Activated CD4-positive, CD25-positive, alpha-beta regulatory T cell treated with anti-CD3 and anti-CD28 coated beads, Interleukin-2, amount 50 U/mL, for 72 hours (primary cell): ENCODE results near the gene ATAD3C.
"Not testable (repeated sequence)": the region's sequence is repeated elsewhere in the genome, so short reads cannot be mapped to it uniquely, and the experiment has no call there.

Experiments
- DNase-seq: peaks from one replicate; pipeline ENCODE4 v3.0.0; 2021

ATAD3C gene

DNA sequence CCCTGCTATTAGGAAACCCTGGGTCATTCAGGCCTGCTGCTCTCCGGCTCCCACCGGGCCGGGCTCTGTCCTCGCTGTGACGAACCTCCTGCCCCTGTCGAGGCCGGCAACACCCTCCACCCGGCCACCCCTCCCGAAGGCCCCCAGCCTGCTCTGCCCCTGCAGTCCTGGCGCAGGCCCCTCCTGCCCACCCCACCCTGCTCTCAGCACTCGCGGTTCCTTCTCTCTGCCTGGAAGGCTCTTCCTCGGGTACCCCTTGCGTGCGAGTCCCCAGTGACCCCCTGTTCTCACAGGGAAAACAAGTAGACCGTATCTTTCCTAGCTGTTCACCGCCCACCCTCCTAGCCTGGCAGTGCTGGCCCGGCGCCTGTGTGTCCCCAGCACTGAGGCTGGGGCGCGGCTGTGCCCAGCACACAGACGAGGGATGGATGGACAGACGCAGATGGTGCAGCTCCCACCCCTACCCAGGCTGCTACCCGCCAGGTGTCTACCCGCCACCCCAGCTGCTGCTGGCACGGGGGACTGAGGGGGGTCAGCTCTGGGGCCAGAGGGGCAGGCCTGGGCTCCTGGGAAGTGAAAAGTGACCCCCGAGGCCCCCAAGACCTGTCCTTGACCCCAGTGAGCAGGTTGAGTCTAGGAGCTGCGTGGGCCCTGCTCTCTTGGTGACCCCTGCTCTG, 17.1 kb upstream of the ATAD3C start:
- DNase-seq = no peak

DNA sequence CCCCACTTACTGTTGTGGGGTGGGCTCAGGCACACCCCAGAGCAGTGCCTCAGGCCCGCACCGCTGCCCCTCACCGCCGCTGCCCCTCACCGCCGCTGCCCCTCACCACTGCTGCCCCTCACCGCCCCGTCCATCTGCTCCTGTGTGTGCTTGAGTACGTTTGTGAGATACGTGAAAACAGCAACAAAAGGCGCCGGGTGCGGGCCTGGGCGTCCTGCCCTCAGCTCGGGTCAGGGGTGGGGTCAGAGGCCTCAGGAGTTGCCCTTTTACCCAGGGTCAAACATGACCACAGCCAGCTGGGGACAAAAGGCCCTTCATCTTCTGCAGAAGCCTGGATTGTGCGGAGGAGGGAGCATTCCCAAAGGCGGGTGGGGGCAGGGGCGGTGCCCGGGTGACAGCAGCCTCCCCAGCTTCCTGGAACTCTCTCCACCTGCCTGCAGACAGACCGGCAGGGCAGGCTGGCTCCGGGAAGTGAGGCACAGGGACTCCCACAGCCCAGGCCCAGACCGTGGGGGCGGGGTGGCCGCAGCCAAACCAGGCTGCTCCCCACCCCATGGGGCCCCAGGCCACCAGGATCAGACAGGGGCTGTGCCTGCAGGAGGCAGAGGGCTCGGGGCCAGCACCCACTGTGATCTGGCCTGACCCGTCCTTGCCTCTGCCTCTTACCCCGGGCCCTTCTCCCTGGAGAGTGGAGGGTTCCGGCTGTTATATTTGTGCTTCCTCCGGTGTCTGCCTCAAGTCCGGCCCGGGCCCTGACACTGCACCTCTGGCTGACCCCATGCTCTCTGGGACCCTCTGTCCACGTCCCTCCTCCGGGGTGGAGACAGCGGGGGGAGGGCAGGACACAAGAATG, 16.3 kb upstream of the ATAD3C start:
- peak; percentile 28 for DNase-seq

DNA sequence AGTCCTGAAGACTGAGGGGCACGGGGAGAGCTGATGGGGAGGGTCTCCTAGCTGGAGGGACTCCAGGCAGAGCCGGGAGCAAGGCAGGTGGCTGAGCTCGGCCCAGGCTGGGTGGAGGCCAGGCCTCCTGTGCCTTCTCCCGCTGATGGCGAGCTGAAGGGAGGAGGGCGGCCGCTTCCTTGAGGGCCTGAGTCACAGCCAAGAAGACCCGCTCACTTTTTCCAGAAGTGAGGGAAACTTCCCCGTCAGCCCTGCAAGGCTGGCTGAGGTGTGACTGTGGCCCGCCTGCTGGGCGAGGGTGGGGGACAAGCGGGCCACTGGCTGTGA, 15.7 kb upstream of the ATAD3C start:
- peak; percentile 28 for DNase-seq

DNA sequence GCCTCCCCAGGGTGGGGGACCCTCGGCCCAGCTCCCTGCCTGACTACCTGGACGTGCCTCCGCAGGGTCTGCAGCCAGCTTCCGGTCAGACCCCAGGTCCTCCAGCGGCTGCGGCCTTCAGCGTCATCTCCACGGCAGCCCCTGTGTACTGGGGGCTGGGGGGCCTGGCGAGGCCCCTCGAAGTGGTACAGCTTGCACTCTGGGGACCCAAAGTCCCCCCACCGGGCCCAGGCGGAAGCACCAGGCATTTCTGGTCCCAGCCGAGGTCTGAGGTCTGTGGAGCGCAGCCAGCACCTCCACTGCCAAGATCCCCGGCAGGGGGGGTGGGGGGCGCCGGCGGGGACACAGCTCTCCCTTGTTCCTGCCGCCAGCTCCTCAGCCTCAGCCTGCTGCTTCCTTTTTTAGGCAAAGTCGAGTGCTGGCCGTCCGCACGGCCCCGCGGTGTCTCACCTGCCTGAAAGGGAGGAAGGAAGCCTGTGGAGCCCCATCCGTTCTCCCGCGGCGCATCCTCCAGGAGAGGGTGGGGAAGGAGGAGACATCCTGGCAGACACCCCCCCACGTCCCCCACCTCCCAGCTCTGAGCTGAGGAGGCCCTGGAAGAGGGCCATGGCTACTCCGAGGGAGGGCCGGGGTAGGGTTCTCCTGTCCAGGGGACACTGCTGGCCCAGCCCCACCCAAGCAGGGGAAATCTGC, 15.2 kb upstream of the ATAD3C start:
- peak; percentile 28 for DNase-seq

DNA sequence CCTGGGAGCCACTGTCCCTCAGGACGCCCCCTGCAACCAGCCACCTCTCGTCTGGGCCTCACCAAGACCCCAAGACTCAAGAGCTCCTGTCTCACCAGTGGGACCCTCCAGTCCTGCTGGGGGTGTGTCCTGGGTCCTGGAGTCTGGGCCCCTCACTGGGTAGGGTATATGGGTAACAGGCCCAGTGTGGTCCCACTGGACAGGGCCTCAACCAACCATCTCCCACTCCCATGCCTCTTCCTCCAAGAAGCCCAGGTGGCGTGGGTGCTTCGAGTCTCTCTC, 14.7 kb upstream of the ATAD3C start:
- no peak for DNase-seq

DNA sequence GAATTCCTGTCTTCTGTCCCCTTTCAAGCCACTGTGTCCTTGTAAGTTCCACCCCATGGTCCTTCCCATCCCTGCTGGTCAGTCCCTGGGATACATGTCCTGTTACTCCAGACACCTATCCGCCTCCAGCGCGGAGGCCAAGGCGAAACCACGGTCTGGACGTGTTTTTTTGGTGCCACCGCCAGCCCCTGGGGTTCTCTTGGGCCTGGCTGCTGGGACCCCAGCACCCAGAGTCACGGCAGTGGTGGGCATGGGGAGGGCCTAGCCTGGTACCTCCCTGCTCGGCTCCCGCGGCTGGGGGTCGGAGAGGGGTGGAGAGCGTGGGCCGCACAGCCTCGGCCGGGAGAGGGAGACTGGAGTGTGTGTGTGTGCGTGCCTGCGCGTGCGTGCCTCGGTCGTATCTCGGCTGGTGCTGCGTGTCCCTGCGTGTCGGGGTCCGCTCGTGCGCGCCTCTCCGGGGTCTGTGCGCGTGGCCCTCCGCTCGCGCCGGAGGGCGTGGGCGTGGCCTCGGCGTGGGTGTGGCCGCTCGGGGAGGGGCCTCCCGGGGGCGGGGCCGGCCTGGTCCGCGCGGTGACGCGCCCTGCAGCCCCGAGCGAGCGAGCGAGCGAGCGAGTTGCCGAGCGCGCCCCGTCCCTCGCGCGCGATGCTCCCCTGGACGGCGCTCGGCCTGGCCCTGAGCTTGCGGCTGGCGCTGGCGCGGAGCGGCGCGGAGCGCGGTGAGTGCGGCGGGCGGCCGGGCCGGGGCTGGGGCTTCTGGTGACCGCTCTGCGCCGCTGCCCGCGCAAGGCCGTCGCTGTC, 14.2 kb upstream of the ATAD3C start, which contains the start of gene VWA1:
VWA1 (plus strand) TSS at position 585 of the 798 bp plus-strand sequence; CDS start at position 644, 59 bp downstream.
- peak; percentile 71 for DNase-seq

DNA sequence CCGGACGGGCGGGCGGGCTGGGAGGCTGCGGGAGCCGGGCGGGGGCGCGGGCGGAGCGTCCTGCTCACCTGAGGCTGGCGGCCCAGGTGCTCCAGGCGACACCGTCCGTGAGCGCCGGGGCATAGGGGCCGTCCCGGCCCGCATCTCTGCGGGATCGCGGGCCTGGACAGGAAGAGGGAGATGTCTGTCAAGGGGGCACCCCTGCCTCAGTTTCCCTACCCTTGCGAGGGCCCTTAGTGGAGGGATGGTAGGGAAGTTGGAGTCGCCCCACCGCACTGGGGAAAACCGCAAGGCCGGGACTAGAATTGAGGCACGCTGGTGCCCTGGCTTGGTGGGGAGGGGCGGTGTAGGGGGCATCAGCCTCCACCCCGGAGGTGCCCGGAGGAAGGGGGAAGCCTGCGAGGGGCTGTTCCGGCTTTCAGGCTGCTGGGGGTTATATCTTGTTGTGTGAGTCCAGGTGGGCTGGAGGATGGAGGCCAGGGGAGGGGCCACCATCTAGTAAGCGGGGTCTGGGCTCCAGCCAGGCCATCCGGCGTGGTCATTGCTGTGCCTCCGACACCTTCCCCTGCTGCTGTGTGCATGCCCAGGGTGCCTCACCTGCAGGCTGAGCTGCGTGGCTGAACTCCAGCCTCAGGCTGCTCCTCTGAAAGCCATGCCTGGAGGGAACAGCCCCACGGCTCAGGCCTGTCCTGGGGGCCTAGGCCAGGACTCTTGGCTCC, 13.4 kb upstream of the ATAD3C start:
- no peak for DNase-seq

DNA sequence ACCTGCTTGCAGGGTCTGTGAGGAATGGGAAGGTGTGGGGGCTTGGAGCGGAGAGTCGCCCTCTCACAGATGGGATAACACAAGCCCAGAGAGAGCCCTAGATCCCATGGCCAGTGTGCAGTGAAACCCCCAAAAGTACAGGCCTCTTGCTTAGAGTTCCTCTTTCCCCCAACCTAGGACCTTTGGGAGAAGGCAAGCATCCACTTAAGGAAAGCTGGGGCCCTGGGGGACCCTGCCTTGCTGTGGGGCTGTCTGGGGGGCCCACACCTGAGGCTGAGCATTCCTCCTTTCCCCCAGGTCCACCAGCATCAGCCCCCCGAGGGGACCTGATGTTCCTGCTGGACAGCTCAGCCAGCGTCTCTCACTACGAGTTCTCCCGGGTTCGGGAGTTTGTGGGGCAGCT, 12.9 kb upstream of the ATAD3C start:
- no peak for DNase-seq

DNA sequence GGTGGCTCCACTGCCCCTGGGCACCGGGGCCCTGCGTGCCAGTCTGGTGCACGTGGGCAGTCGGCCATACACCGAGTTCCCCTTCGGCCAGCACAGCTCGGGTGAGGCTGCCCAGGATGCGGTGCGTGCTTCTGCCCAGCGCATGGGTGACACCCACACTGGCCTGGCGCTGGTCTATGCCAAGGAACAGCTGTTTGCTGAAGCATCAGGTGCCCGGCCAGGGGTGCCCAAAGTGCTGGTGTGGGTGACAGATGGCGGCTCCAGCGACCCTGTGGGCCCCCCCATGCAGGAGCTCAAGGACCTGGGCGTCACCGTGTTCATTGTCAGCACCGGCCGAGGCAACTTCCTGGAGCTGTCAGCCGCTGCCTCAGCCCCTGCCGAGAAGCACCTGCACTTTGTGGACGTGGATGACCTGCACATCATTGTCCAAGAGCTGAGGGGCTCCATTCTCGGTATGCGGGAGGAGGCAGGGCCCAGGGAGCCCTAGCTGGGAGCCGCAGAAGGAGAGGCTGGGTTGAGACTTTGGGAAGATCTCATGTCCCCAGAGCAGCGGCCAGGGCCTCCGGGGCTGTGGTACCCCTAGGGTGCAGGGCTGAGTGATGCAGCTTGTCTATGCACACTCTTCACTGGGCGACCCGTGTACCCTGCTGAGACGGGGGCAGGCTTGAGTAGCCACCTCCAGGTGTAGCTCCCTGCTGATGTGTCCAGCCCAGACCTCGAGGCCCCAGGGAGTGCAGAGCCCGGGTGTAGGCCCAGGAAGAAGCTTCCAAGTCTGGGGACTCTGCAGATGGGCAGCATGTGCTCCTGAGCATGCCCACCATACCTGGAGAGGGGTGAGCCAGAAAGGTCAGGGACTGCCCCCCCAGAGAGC, 12.2 kb upstream of the ATAD3C start:
- no peak for DNase-seq

DNA sequence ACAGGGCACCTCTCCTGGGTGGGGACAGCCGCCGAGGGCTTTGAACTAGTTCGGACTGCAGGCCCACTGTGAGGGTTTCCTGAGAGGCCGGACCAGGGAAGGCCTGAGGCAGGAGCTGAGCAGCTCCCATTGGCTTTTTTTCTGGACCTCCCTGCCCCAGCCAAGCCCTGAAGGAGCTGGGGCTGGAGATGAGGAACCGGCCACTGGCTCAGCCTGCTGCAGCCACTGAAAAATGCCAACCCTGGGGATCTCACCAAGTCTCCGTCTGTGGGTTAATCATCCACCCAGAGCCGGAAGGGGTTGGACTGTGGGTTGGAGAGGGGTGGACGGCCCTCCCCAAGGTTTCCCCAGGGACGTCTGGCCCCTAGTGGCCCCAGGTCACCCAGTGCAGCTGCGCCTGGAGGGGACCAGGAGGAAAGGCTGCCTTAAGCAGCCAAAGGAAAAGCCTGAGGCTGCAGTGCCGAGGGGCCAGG, 11.5 kb upstream of the ATAD3C start:
- no peak for DNase-seq

DNA sequence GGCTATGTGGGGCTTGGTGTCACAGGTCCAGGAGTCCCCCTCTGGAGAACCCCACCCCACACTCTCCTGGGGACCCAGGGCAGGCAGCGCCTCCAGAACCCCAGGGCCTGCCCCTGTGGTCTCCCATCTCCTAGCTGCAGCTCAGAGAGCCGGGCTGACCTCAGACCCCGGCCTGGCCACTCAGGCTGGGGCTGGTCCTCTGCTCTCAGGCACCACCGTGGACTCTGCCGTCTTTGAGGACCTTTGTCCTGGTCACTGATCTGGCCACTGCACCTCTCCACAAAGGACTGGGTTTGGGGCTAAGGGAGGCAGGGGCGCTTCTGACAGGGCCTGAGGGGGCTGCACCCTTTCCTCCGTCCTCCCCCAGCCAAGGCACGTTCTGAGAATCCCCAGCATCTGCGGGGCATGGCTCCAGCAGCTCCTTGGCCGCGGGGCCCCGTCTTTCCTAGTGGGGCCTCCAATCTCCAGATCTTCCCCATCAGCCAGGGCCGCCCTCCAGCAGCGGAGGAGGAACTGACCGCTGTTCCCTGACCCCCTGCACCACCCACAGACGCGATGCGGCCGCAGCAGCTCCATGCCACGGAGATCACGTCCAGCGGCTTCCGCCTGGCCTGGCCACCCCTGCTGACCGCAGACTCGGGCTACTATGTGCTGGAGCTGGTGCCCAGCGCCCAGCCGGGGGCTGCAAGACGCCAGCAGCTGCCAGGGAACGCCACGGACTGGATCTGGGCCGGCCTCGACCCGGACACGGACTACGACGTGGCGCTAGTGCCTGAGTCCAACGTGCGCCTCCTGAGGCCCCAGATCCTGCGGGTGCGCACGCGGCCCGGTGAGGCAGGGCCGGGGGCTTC, 10.7 kb upstream of the ATAD3C start:
- DNase-seq = no peak

DNA sequence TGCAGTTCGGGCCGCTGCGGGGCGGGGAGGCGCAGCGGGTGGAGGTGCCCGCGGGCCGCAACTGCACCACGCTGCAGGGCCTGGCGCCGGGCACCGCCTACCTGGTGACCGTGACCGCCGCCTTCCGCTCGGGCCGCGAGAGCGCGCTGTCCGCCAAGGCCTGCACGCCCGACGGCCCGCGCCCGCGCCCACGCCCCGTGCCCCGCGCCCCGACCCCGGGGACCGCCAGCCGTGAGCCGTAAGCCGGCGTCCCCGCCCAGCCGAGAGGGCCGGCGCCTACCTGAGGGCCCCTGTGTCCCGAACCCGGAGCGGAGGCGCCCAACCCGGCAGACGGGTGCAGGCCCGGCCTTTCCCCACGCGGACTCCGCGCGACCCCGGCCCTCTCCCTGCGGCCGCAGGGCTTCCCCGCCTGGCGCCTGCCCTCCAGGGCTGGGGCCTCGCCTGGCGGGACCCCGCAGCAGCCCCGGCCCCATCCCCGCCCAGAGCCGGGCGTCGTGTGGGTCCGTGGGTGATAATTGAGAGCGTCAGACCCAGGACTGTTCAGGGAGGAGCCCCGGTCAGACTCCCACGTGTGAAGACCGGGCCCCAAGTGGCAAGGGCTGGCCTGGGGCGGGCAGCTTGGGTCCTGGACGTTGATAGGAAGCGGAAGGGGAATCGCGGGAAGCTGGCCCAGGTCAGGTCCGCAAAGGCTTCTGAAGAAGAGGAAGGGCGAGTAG, 9.8 kb upstream of the ATAD3C start:
- DNase-seq = no peak

DNA sequence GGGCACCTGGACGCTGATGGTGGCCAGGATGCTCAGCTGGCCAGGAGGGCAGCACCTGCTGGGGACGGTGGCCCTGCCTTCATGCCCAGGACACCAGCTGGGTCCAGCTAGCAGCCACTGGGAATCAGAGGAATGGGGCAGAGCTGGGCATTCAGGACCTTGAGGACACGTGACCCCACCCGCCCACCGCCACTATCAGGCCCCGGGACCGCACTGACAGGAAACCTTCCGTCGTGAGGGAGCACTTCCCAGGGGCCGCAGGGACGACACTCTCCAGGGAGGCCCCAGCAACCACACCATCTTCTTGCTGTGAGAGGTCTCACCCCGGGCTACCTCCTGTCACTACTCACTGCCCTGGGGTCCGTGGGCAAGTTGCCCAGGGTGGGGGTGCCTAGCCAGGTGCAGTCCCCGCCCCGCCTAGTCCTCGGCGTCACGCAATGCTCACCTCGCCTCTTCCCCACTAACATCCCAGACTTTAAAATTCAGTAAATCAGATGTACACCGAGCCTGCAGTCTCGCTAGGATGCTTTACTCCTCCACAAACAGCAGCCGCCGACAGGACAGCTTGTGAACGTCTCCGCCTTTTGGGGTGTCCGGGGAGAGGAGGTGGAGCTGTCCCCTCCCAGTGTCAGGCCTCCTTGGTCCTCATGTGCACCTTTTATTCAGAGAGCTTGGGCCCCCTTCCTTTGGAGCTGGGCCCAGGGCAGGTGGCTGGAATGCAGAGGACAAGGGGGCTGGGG, 9.1 kb upstream of the ATAD3C start:
- DNase-seq = no peak

DNA sequence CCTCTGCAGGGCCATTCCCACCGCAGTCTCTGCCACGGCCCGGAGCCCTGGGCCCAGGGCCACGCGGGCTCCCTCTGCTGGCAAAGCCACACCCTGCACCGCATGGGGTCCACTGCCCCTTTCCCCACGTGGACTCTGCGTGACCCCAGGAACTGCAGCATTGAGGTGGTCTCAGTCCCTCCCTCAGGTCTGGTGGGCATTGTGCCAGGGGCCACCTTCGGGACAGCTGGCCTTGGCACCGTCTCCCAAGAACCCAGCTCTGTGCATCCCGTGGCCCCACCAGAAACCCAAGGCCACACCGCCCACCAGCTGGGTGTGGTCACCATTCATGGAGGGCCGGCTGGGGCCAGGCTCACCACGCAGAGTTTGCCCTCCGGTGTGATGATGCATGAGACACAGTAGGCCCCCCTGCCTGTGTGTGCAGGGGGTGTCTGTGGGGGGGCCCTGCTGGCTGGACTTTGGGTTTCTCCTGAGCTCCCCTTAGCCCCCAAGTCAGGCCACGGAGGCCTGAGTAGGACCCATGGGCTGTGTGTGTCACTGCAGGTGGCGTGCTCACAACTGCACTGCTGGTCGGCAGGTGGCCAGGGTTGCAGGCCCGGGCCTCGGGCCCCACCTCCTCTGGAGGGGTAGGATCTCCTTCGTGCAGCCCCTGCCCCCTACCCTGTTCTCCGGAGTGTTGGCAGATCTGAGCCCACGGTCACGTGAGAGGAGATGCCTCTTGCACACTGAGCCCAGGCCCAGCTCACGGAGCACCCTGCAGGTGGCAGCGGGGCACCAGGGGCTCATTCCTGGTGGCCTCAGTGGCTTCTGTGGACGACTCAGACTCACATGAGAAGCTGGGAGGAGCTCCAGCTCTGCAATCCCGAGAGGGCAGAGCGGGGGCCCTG, 8.2 kb upstream of the ATAD3C start:
- DNase-seq = peak; percentile 63

DNA sequence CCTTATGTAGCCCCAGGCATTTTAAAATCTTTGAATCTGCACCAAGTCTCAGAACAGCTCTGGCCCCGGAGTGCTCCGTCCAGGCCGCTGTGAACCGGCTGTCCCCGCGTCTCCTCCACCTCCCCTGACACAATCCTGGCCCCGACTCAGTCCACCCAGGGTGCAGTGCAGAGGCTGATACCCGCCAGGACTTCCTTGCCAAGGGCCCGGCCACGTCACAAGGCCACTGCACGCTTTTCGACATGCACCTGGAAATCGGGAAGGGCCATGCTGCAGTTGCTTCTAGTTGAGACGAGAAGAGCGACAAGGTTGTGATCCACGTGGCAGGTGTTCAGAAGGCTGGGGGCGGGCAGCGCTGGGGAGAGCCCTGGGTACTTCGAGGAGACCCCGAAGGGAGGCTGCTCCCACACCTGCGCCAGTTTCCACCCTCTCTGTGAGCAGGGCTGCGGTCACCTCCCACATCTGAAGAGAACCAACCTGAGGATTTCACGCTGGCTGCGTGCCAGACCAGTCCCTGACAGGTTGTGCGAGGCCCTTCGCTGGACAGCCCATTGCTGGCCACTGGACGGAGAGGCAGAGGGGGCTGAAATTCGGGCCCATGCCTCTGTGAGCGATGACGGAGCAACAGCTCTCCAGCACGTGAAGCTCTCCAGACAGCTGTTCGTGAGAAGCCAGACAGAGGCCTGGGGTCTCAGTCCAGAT, 7.3 kb upstream of the ATAD3C start:
- DNase-seq = no peak

DNA sequence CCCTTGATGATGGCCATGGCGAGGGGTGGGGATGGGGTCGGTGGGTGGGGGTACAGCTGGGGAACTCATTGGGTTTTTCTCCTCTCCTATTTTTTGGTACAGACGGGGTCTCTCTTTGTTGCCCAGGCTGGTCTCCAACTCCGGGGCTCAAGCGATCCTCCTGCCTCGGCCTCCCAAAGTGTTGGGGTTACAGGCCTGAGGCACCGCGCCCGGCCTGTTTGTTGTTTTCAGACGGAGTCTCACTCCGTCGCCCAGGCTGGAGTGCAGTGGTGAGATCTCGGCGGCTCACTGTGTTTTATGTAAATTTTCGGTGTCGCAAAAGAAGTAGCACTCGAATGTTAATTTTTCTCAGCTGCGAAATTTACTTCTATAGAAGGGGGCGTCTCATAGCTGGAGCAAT, 2.9 kb upstream of the ATAD3C start:
- DNase-seq = not testable (repeated sequence)

DNA sequence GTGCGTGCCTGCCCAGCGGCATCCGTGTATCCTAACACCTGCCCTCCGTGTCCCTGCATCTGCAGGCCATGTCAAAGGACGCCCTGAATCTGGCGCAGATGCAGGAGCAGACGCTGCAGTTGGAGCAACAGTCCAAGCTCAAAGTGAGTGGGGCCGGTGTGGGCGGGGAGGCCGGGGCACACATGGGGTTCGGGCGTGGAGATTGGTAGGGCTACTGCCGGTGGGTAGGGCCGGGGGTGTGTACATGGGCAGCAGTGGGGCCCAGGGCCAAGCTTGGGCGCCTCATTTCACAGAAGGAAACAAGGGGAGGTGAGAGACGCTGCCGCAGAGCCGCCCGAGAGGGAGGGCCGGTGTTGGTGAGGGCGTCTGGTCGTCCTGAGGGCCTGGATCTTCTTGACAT, 1.1 kb downstream of the ATAD3C start:
- not testable (repeated sequence) for DNase-seq
